OCI-LY3 (cell line): ENCODE measurements around the gene AQP10.

Experiments used
- EZH2phosphoT487 ChIP-seq: fragments of 200-600 bp; shearing (Covaris generic); IDR thresholded peaks from 2 replicates; pipeline ENCODE4 v1.6.1; 2018; ENCODE audit warnings: antibody characterized with exemption, mixed run types, low read depth
- TF ChIP-seq, protein P1 (sequence below): fragments of 200-600, 300-600 bp; sonication (generic); IDR thresholded peaks from 2 replicates; pipeline ENCODE4 v1.5.1; 2014; ENCODE audit warnings: antibody characterized with exemption, low read length, low read depth

DNA sequence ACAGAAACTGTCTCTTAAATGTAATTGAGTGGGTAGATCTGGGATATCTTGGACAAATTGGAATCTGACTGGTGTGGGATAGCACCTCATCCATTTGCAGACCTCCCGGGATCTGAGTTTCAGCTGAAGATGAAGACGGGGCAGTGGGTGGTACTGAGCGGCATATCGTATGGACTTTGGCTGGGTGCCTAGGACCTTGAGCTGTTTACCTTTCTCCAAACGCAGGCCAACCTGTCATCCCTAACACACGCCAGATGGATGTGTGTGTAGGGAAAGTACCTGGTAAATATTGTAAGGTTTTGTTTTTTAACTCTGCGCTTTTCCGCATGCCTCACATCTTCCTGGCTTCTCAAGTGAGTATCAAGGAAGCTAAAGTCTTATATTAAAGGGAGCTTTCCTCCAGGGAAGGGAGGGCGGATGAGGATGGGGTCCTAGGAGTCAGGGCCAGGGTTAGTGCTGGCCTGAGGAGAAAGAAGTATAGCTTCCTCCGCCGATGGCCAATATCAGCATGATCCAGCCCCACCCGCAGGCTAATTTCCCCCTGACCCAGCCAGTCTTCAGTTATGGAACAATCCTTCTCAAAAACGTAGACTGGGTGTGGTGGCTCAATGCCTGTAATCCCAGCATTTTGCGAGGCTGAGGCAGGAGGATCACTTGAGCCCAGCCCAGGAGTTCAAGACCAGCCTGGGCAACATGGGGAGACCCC, 30.6 kb downstream of the AQP10 start:
- TF ChIP-seq, protein P1, sequence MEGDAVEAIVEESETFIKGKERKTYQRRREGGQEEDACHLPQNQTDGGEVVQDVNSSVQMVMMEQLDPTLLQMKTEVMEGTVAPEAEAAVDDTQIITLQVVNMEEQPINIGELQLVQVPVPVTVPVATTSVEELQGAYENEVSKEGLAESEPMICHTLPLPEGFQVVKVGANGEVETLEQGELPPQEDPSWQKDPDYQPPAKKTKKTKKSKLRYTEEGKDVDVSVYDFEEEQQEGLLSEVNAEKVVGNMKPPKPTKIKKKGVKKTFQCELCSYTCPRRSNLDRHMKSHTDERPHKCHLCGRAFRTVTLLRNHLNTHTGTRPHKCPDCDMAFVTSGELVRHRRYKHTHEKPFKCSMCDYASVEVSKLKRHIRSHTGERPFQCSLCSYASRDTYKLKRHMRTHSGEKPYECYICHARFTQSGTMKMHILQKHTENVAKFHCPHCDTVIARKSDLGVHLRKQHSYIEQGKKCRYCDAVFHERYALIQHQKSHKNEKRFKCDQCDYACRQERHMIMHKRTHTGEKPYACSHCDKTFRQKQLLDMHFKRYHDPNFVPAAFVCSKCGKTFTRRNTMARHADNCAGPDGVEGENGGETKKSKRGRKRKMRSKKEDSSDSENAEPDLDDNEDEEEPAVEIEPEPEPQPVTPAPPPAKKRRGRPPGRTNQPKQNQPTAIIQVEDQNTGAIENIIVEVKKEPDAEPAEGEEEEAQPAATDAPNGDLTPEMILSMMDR, result no peak
- no peak for TF ChIP-seq EZH2phosphoT487
